ENCODE data around the gene QRICH1. TPM values are rescaled to one million over a fixed set of nuclear protein-coding genes. Genes with fewer than 3 reads are reported as not detected.
"Not testable (repeated sequence)": the region's sequence is repeated elsewhere in the genome, so short reads cannot be mapped to it uniquely, and the experiment has no call there.

QRICH1 gene
- polyA plus RNA-seq, 3 donors = 82.2 to 93.0 (median 88.0) TPM

- not testable (repeated sequence) for DNase-seq (ENCODE audit: extremely low read depth in 1 of 11, low read depth in 9 of 11, low spot score in 4 of 11)
Observed at GRCh38 chr3:49008627-49009026, 85.2 kb downstream of the QRICH1 start.

GRCh38 chr3:49007771-49008528 lies 85.9 kb downstream of the QRICH1 start:
- peak in 4 of 11 donors; percentile 59 to 83 (median 74) for DNase-seq (ENCODE audit: extremely low read depth in 1 of 11, low read depth in 9 of 11, low spot score in 4 of 11)

DNA sequence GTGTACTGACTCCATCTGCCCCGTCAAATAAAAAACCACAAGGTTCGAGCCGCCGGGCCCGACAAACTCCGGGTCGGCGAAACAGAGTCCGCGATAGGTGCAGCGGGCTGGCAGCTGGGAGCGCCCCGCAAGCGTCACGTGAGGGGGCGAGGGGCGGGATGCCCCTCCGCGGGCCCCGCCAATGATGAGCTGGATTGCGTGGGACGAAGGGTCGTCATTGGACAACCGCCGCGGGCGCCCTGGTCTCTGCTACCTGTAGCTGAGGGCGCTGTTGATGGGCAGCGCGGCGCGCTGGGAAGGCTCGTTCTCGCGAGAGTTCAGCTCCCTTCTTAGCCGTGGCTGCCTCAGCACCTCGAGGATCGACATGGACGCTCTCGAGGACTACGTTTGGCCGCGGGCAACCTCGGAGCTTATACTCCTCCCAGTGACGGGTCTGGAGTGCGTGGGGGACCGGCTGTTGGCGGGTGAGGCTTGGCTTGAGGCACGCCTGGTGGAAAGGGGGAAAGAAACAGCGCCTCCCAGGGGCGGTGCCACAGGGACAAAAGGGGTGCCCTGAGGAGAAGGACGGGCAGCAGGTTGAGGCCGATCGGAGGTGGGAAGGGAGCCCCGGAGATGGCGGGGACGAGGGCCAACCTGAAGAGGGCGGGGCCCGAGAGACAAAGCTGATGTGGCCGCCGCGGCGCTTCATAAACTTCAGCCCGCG lies 86.7 kb downstream of the QRICH1 start, which contains the start of gene WDR6:
Gene WDR6, plus strand, starts transcription at position 324 of the 703 bp plus-strand sequence. Its CDS starts 41 bp downstream, at position 365.
- peak; percentile 84 to 96 (median 94) for DNase-seq (ENCODE audit: extremely low read depth in 1 of 11, low read depth in 9 of 11, low spot score in 4 of 11)

DNA sequence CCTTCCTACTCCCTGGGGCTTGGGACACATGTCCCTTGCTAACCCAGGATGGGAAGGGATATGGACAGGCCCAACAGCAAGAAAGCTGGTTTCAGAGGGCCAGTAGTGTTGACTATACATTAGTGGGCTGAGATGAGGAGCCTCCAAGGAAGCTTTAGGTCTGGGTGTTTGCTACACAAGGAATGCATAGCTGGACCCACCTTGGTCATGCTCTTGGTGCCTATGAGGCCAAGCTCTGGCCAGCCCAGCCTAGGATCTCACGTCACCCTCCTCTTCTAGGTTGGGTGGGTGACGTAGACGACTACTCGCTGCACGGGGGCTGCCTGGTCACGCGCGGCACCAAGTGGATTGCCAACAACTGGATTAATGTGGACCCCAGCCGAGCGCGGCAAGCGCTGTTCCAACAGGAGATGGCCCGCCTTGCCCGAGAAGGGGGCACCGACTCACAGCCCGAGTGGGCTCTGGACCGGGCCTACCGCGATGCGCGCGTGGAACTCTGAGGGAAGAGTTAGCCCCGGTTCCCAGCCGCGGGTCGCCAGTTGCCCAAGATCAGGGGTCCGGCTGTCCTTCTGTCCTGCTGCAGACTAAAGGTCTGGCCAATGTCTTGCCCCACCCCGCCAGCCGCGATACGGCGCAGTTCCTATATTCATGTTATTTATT lies 87.3 kb downstream of the QRICH1 start:
- peak in 1 of 11 donors; percentile 15 for DNase-seq (ENCODE audit: extremely low read depth in 1 of 11, low read depth in 9 of 11, low spot score in 4 of 11)

DNA sequence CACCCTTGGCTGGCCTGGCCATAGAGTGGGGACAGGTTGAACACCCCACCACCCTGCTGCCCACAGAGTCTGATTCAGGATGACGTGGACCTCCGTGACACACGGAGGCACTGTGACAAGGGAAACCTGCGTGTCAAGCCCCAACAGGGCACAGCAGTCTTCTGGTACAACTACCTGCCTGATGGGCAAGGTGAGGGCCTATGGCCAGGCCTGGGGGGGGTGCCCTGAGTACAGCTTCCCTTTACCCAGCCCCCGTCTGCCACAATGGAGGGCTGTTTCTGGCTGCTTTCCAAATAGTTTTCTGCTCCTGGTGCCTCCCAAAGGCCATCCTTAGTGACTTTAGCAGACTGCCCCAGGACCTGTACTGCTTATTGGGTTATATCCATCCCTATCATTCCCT lies 87.9 kb downstream of the QRICH1 start:
- no peak for DNase-seq (ENCODE audit: extremely low read depth in 1 of 11, low read depth in 9 of 11, low spot score in 4 of 11)

GRCh38 chr3:49005303-49005680 lies 88.6 kb downstream of the QRICH1 start:
- no peak for DNase-seq (ENCODE audit: extremely low read depth in 1 of 11, low read depth in 9 of 11, low spot score in 4 of 11)

DNA sequence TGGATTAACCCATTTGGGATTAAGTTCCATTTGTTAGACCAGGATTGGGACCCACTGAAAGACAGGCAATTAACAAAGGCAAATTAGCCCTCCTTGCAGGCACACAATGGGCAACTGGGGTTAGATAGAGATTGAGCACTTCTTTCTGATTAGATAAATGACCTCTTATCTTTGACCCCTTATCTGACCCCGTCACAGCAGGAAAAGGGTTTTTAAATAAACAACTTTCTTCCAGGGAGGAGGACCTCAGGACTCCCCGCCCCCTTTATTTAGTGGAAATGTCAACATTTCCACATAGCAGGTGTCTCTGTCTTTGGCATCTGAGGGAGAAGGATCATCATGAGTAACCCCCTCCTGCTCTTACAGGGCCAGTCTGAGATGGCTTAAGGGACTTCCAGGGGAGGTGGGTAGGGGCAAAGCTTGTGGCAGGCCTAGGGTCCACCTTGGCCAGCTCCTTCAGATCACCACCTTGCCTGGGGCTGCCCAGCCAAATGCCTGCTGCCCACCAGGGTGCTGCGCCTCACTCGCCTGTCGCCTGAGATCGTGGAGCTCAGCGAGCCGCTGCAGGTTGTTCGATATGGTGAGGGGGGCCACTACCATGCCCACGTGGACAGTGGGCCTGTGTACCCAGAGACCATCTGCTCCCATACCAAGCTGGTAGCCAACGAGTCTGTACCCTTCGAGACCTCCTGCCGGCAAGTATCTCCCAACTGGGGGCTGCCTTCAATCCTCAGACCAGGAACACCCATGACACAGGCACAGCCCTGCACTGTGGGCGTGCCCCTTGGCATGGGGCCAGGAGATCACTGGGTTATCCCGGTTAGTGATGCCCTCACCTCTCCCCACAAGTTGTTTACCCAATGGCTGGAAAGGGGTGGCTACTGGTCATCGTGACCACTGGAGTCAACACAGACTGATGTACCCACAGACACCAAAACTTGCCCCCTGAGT lies 89.2 kb downstream of the QRICH1 start:
- no peak for DNase-seq (ENCODE audit: extremely low read depth in 1 of 11, low read depth in 9 of 11, low spot score in 4 of 11)

DNA sequence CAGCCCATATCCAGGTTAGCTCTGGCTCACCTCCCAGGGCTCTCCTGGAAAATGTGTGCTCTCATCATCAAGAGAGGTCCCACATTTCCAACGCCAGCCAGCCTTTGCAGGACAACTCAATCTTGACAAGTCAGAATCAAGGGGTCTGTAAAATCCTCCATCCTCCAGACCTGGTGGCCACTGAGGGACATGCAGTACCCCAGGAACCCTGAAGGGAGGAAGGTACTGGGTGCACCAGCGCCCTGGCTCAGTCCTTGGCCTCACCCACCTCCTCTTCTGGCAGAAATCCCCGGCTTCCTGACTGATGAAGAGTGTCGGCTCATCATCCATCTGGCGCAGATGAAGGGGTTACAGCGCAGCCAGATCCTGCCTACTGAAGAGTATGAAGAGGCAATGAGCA lies 92.7 kb downstream of the QRICH1 start:
- DNase-seq (ENCODE audit: extremely low read depth in 1 of 11, low read depth in 9 of 11, low spot score in 4 of 11) = no peak

DNA sequence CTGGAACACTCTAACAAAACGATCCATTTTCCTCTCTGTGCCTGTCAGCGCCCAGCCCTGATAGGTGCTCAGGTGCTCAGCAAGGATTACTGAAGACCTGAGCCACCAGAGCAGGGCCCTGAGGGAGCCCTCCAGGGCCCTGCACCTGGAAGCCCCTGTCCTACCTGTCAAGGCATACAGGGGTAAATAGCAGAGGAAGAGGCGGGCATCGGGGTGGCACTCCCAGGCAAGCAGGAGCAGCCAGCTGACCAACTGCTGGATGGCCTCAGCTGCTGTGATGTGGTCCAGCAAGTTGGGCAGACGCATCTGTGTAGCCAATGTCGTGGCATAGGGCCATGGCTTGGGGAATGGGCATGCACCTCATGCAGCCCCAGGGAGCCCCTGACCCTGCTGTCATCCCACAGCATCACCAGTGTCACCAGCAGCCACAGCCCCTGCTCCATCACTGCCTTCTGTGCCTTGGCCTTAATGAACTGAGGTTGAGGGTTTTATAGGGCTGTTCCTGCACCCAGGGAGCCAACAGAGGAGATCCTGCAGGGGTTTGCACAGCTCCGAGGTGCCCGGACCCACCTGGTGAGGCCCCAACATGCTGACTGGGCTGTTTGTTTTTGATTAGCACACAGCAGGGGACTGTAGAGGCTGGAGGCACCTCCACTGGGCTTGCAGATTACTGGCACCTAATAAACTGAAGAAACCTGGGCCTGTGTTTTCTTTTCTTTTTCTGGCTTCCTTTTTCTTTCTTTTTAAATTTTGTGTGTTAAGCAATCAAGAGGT lies 94.6 kb downstream of the QRICH1 start:
- DNase-seq (ENCODE audit: extremely low read depth in 1 of 11, low read depth in 9 of 11, low spot score in 4 of 11) = no peak

DNA sequence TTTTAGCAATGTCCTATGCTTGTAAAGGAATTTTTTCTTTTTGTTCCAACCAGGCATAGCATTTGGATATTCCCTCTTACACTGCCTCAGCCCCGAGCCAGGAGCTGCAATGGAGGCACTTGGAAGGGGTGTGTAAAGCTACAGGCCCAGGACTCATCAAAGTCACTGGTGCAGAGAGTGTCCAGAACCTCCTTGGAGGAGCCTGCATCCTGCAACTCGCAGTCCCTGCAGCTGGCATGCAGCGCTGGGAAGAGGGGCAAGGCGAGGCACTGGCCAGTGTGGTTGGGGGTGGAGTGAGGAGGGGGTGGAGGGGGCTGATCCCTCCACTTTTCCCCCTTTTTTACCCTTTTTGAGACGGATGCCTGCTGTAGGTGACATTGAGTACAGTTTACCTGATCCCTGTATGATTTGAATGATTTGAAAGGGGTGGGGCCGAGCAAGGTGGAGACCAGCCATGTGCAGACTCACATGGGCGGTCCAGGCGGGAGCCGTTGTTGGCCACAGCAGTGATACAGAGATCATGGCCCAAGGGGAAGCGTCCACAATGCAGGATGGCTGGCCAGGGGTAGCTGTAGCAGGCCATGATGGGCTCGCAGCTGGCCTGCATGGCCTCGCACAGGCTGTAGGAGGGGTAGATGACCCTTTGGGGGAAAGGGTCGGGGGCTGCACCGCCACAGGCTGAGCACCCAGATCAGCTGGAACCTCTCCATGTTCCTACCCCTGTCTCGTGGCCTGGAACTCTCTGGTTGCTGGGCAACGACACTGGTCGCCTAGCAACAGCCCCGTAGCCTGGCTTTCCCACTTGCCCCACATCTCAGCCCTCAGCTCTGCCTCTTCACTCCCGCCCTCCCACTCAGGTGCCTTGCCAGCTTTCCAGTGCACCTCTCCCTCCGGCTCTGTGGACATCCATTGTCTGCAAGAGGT lies 95.9 kb downstream of the QRICH1 start:
- DNase-seq (ENCODE audit: extremely low read depth in 1 of 11, low read depth in 9 of 11, low spot score in 4 of 11) = no peak

GRCh38 chr3:48997102-48997635 lies 96.7 kb downstream of the QRICH1 start:
- no peak for DNase-seq (ENCODE audit: extremely low read depth in 1 of 11, low read depth in 9 of 11, low spot score in 4 of 11)

DNA sequence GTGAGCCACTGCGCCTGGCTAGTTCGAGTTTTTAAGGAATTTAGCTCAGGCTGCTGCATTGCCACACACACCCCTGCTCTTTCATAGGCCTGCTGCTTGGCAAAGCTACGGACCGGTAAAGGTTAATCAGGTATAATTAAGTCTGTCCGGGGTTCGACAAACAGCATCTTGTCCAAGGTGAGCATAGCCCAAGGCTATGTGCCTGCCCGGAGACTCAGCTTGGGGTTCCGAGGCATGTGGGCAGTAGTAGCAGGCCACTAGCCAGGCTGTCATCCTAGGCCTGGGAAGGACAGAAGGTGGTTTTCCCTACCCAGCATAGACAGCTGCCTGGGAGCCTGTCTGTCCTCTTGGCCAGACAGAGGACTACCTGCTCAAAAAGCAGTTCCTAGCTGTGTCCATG lies 97.2 kb downstream of the QRICH1 start:
- no peak for DNase-seq (ENCODE audit: extremely low read depth in 1 of 11, low read depth in 9 of 11, low spot score in 4 of 11)

DNA sequence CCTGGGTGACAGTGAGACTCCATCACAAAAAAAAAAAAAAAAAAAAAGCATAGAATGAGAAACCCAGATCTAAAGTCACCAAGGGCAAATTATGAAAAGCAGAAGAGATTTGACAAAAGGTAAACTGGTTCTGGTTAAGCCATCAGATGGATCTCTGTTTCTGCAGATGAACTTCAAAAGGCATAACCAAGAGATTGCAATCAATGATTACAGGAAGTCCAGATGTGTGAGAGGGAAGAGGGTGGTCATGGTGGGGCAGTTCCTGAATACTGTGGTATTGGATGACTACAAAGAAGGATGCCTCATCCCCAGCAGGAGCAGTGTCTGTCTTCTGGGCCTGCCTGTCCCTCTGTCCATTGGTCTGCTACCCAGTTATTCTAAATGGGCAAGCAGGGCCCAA lies 100.0 kb downstream of the QRICH1 start:
- no peak for DNase-seq (ENCODE audit: extremely low read depth in 1 of 11, low read depth in 9 of 11, low spot score in 4 of 11)

DNA sequence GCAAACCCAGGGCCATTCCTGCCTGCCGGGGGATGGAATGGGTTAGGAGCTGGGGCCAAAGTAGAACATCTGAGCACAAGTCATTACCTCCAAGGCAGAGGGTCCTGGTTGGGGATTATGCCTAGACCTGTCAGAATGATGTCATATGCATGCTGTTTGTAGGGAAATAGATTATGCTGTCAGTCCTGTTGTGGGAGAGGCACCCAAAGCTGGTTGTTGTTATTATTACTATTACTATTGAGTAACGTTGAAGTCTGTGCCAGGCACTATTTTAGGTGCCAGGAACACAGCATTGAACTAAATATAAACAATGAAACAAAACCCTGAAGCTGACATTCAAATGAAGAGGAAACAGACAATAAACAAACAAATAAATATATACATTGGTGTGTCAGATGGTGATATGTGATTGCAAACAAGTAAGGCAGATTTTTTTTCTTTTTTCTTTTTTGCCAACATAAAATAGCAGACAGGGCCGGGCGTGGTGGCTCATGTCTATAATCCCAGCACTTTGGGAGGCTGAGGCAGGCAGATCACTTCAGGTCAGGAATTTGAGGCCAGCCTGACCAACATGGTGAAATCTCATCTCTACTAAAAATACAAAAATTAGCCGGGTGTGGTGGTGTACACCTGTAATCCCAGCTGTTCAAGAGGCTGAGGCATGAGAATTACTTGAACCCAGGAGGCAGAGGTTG lies 101.9 kb downstream of the QRICH1 start:
- DNase-seq (ENCODE audit: extremely low read depth in 1 of 11, low read depth in 9 of 11, low spot score in 4 of 11) = no peak

DNA sequence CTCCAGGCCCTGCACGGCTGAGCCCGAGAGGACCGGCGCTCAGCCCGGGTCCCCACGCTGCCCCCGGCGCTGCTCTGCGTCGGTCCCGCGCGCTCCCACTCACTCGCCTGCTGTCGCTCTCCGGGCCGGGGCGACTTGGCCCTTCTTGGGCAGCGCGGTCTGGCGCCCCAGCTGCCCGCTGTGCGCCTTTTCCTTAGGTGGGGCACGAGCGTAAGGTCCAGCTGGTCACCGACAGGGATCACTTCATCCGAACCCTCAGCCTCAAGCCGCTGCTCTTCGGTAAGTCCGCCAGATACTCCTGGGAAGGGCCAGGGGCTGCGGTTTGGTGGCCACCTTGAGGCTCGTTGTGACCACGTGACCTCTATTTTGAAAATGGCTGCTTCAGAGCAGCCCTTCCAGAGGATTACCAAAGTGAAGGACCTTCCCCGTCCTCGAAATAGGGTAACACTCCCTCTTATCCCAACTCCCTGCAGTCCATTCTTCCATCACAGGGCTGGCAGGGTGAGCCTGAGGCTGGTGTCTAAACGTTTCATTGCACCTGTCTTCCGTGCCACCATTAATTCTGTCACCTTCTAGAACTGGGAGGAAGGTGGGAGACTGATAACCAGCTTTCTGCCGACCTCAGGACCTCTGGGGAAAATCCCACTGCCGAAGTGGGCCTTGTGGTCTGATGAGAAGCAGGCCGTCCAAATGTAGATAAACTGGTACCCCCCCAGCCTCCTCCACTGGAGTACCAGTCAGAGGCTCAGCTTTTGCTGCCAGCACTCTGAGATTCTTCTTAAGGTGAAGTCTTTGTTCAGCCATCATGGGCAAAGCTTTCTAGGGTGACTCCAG lies 103.0 kb downstream of the QRICH1 start:
- peak in 2 of 11 donors; percentile 15 to 25 for DNase-seq (ENCODE audit: extremely low read depth in 1 of 11, low read depth in 9 of 11, low spot score in 4 of 11)
